Measurements from ENCODE around the gene SEMA4A. TPM values are rescaled to one million over a fixed set of nuclear protein-coding genes. Genes with fewer than 3 reads are reported as not detected.

SEMA4A gene
- total and polyA plus RNA-seq, 12 donors: 0.98 to 6.8 (median 1.8) TPM

DNA sequence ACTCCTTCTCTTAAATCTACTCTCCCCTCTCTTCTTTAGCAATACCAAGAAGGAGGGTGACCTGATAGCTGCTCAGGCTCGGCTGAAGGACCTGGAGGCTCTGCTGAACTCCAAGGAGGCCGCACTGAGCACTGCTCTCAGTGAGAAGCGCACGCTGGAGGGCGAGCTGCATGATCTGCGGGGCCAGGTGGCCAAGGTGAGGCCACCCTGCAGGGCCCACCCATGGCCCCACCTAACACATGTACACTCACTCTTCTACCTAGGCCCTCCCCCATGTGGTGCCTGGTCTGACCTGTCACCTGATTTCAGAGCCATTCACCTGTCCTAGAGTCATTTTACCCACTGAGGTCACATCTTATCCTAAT, 22.8 kb upstream of the SEMA4A start:
- 81 to 84% methylated on average over 6 of the region's 6 CpGs for WGBS, 2 donors

DNA sequence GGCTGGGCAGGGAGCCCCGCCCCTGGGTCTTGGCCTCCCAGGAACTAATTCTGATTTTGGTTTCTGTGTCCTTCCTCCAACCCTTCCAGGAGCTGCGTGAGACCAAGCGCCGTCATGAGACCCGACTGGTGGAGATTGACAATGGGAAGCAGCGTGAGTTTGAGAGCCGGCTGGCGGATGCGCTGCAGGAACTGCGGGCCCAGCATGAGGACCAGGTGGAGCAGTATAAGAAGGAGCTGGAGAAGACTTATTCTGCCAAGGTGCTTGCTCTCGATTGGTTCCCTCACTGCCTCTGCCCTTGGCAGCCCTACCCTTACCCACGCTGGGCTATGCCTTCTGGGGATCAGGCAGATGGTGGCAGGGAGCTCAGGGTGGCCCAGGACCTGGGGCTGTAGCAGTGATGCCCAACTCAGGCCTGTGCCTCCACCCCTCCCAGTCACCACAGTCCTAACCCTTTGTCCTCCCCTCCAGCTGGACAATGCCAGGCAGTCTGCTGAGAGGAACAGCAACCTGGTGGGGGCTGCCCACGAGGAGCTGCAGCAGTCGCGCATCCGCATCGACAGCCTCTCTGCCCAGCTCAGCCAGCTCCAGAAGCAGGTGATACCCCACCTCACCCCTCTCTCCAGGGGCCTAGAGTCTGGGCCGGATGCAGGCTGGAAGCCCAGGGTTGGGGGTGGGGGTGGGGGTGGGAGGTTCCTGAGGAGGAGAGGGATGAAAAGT, 18.5 kb upstream of the SEMA4A start:
- 86 to 90% methylated on average over 18 of the region's 18 CpGs for WGBS, 2 donors
- no peak for DNase-seq
- H3K27me3 ChIP-seq: no peaks in the 10 kb centered on the region
- H3K36me3 ChIP-seq: peaks cover 30 to 96% (median 94%) of the 10 kb centered on the region in 9 donors
- no peak overlapping the region for H3K4me3 ChIP-seq
- intact Hi-C loops (cut with DNase I): loop anchor here in 2 of 10 donors (5.0 kb wide), 2 partner anchors 38 to 92 kb away; no protein-coding TSS in a partner anchor
- peaks cover 6 to 54% (median 12%) of the 10 kb centered on the region in 9 donors for H3K4me1 ChIP-seq
- TF ChIP-seq, protein P1, sequence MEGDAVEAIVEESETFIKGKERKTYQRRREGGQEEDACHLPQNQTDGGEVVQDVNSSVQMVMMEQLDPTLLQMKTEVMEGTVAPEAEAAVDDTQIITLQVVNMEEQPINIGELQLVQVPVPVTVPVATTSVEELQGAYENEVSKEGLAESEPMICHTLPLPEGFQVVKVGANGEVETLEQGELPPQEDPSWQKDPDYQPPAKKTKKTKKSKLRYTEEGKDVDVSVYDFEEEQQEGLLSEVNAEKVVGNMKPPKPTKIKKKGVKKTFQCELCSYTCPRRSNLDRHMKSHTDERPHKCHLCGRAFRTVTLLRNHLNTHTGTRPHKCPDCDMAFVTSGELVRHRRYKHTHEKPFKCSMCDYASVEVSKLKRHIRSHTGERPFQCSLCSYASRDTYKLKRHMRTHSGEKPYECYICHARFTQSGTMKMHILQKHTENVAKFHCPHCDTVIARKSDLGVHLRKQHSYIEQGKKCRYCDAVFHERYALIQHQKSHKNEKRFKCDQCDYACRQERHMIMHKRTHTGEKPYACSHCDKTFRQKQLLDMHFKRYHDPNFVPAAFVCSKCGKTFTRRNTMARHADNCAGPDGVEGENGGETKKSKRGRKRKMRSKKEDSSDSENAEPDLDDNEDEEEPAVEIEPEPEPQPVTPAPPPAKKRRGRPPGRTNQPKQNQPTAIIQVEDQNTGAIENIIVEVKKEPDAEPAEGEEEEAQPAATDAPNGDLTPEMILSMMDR (IDR thresholded peaks at IDR 0.05): no peak
- H3K27ac ChIP-seq: peak overlapping the region in 2 of 10 donors; percentile 14 to 36
- no peaks in the 10 kb centered on the region for H3K9me3 ChIP-seq
- no peak for ATAC-seq

More for the DNA sequence above, 22.8 kb upstream of the SEMA4A start:
- TF ChIP-seq, protein P1 (IDR thresholded peaks at IDR 0.05): peak in 1 of 9 donors; percentile 5
- Histone ChIP-seq H3K4me1 (peaks cover 41 to 80% (median 54%) of the 10 kb centered on the region in 9 donors), H3K27me3 (no peaks in the 10 kb centered on the region), H3K9me3 (no peaks in the 10 kb centered on the region), H3K27ac (peak overlapping the region in 9 of 10 donors; percentile 92 to 100 (median 98)), H3K4me3 (peak overlapping the region in 1 of 10 donors; percentile 33), H3K36me3 (peaks cover under 1 to 63% (median 51%) of the 10 kb centered on the region in 9 donors)
- DNase-seq (no peak), ATAC-seq (peak in 1 of 8 donors; percentile 1)
- intact Hi-C loops (cut with DNase I): loop anchor here in 8 of 10 donors (1.0 to 5.0 kb wide), 4 partner anchors 33 to 40 kb away; no protein-coding TSS in a partner anchor

DNA sequence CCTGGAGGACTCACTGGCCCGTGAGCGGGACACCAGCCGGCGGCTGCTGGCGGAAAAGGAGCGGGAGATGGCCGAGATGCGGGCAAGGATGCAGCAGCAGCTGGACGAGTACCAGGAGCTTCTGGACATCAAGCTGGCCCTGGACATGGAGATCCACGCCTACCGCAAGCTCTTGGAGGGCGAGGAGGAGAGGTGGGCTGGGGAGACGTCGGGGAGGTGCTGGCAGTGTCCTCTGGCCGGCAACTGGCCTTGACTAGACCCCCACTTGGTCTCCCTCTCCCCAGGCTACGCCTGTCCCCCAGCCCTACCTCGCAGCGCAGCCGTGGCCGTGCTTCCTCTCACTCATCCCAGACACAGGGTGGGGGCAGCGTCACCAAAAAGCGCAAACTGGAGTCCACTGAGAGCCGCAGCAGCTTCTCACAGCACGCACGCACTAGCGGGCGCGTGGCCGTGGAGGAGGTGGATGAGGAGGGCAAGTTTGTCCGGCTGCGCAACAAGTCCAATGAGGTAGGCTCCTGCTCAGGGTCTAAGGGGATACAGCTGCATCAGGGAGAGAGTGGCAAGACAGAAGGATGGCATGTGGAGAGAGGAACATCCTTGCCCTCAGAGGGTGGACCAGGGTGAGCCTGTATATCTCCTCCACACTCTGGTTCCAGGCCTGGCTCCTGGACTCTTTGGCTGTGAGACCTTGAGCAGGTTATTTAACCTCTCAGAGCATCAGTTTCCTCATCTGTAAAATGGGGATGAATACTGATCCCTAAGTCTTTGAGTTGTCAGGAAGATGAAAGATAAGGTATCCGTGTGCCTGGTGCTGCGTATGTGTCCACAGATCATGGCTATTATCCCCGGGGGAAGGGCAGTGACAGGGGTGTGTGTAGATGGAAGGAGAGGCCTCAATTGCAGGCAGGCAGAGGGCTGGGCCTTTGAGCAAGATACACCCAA, 17.2 kb upstream of the SEMA4A start:
- TF ChIP-seq, protein P1 (IDR thresholded peaks at IDR 0.05): no peak
- peaks cover 0 to 47% (median 5%) of the 10 kb centered on the region in 9 donors for H3K4me1 ChIP-seq
- intact Hi-C loops (cut with DNase I): loop anchor here in 1 of 10 donors (5.0 kb wide), 1 partner anchor 91 kb away; no protein-coding TSS in a partner anchor
- H3K9me3 ChIP-seq: no peaks in the 10 kb centered on the region
- DNase-seq (no peak), ATAC-seq (no peak)
- no peak overlapping the region for H3K4me3 ChIP-seq
- H3K27ac ChIP-seq: peak overlapping the region in 1 of 10 donors; percentile 36
- H3K36me3 ChIP-seq: peaks cover 30 to 98% (median 86%) of the 10 kb centered on the region in 9 donors
- 90 to 91% methylated on average over 34 of the region's 34 CpGs for WGBS, 2 donors
- no peaks in the 10 kb centered on the region for H3K27me3 ChIP-seq

DNA sequence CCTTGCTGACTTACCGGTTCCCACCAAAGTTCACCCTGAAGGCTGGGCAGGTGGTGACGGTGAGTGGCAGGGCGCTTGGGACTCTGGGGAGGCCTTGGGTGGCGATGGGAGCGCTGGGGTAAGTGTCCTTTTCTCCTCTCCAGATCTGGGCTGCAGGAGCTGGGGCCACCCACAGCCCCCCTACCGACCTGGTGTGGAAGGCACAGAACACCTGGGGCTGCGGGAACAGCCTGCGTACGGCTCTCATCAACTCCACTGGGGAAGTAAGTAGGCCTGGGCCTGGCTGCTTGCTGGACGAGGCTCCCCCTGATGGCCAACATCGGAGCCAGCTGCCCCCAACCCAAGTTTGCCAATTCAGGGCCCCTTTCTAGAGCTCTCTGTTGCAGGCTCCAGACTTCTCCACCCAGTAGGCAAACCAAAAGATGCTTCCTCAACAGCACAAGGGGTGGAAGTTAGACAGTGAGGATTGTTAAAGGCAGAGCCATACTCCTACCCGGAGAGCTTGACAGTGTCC, 16.4 kb upstream of the SEMA4A start:
- TF ChIP-seq, protein P1 (IDR thresholded peaks at IDR 0.05): peak in 1 of 9 donors; percentile 13
- ATAC-seq (no peak), DNase-seq (no peak)
- H3K4me1 ChIP-seq: peaks cover 0 to 46% (median 5%) of the 10 kb centered on the region in 9 donors
- no peak overlapping the region for H3K4me3 ChIP-seq
- no peaks in the 10 kb centered on the region for H3K9me3 ChIP-seq
- H3K36me3 ChIP-seq: peaks cover 30 to 91% (median 78%) of the 10 kb centered on the region in 9 donors
- intact Hi-C loops (cut with DNase I): loop anchor here in 1 of 10 donors (5.0 kb wide), 1 partner anchor 90 kb away; no protein-coding TSS in a partner anchor
- H3K27ac ChIP-seq: no peak overlapping the region
- 74 to 78% methylated on average over 12 of the region's 12 CpGs for WGBS, 2 donors
- H3K27me3 ChIP-seq: no peaks in the 10 kb centered on the region

All from heart right ventricle (tissue), 16 donors.